Measurements from ENCODE around the gene PCSK6.
"Not testable (repeated sequence)": the region's sequence is repeated elsewhere in the genome, so short reads cannot be mapped to it uniquely, and the experiment has no call there.

PCSK6 gene

GRCh38 chr15:101382544-101382943 is 107.0 kb downstream of the PCSK6 start:
- DNase-seq (ENCODE audit: low spot score) (no peak), FAIRE-seq (no peak)

GRCh38 chr15:101381671-101382212 is 107.8 kb downstream of the PCSK6 start:
- no peak for DNase-seq (ENCODE audit: low spot score)
- FAIRE-seq, result no peak

- FAIRE-seq (no peak), DNase-seq (ENCODE audit: low spot score) (no peak)
Measured at GRCh38 chr15:101380146-101380545, 109.4 kb downstream of the PCSK6 start.

- DNase-seq (ENCODE audit: low spot score) (no peak), FAIRE-seq (no peak)
Measured at GRCh38 chr15:101379647-101380046, 109.9 kb downstream of the PCSK6 start.

GRCh38 chr15:101378879-101379278 is 110.6 kb downstream of the PCSK6 start:
- no peak for FAIRE-seq
- no peak for DNase-seq (ENCODE audit: low spot score)

- FAIRE-seq (no peak), DNase-seq (ENCODE audit: low spot score) (no peak)
Measured at GRCh38 chr15:101378171-101378755, 111.2 kb downstream of the PCSK6 start.

GRCh38 chr15:101376615-101377395 is 112.7 kb downstream of the PCSK6 start:
- DNase-seq (ENCODE audit: low spot score), result no peak
- no peak for FAIRE-seq

- not testable (repeated sequence) for DNase-seq (ENCODE audit: low spot score); FAIRE-seq
Measured at GRCh38 chr15:101375006-101375405, 114.5 kb downstream of the PCSK6 start.

- FAIRE-seq (no peak), DNase-seq (ENCODE audit: low spot score) (no peak)
Measured at GRCh38 chr15:101374326-101374725, 115.2 kb downstream of the PCSK6 start.

- FAIRE-seq, result no peak
- no peak for DNase-seq (ENCODE audit: low spot score)
Measured at GRCh38 chr15:101373577-101373976, 115.9 kb downstream of the PCSK6 start.

GRCh38 chr15:101372960-101373525 is 116.5 kb downstream of the PCSK6 start:
- FAIRE-seq (no peak), DNase-seq (ENCODE audit: low spot score) (no peak)

- DNase-seq (ENCODE audit: low spot score), result no peak
- FAIRE-seq, result no peak
Measured at GRCh38 chr15:101372149-101372577, 117.3 kb downstream of the PCSK6 start.

GRCh38 chr15:101371519-101371918 is 118.0 kb downstream of the PCSK6 start:
- FAIRE-seq (no peak), DNase-seq (ENCODE audit: low spot score) (no peak)

- DNase-seq (ENCODE audit: low spot score) (no peak), FAIRE-seq (no peak)
Measured at GRCh38 chr15:101371081-101371480, 118.4 kb downstream of the PCSK6 start.

GRCh38 chr15:101370330-101371024 is 119.0 kb downstream of the PCSK6 start:
- DNase-seq (ENCODE audit: low spot score) (no peak), FAIRE-seq (no peak)

- DNase-seq (ENCODE audit: low spot score) (no peak), FAIRE-seq (no peak)
Measured at GRCh38 chr15:101369676-101370075, 119.8 kb downstream of the PCSK6 start.

GRCh38 chr15:101368861-101369642 is 120.5 kb downstream of the PCSK6 start:
- FAIRE-seq, result no peak
- DNase-seq (ENCODE audit: low spot score), result no peak

GRCh38 chr15:101368086-101368780 is 121.3 kb downstream of the PCSK6 start:
- FAIRE-seq (peak; percentile 13), DNase-seq (ENCODE audit: low spot score) (no peak)

- FAIRE-seq (no peak), DNase-seq (ENCODE audit: low spot score) (no peak)
Measured at GRCh38 chr15:101366853-101367252, 122.7 kb downstream of the PCSK6 start.

- DNase-seq (ENCODE audit: low spot score) (no peak), FAIRE-seq (no peak)
Measured at GRCh38 chr15:101362986-101363566, 126.4 kb downstream of the PCSK6 start.
